Tibial nerve (tissue), 4 donors: ENCODE measurements around the gene OSCAR.

Experiments
- CTCF ChIP-seq, 5 experiments: fragments of 200-600 bp in 3 of 5; fragments of 450-650 bp in 2 of 5; sonication (generic) in 3 of 5; IDR thresholded peaks; one replicate each; pipeline ENCODE4 v1.5.1; 2016 to 2019; ENCODE audit warnings: antibody characterized with exemption in 5 of 5, mild to moderate bottlenecking in 3 of 5, moderate library complexity in 2 of 5
- EP300 ChIP-seq, 2 donors: sonication (generic); formaldehyde crosslinking; IDR thresholded peaks; one replicate each; pipeline ENCODE4 v1.6.1; 2017; ENCODE audit warnings: antibody characterized with exemption in 2 of 2, mild to moderate bottlenecking in 1 of 2
- POLR2A ChIP-seq, 2 donors: fragments of 450-650 bp; IDR thresholded peaks; one replicate each; pipeline ENCODE4 v1.6.1; 2017; ENCODE audit warnings: antibody characterized with exemption in 2 of 2, mild to moderate bottlenecking in 2 of 2, moderate library complexity in 2 of 2

- no peak for TF ChIP-seq CTCF (IDR thresholded peaks at IDR 0.05)
- TF ChIP-seq POLR2A (IDR thresholded peaks at IDR 0.05): no peak
- no peak for TF ChIP-seq EP300 (IDR thresholded peaks at IDR 0.05)
Measured at GRCh38 chr19:54047616-54048015, 53.0 kb downstream of the OSCAR start.
